ENCODE data around the gene SPDYE17. TPM values are rescaled to one million over a fixed set of nuclear protein-coding genes. Genes with fewer than 3 reads are reported as not detected.
"Not testable (repeated sequence)": the region's sequence is repeated elsewhere in the genome, so short reads cannot be mapped to it uniquely, and the experiment has no call there.

SPDYE17 gene
- total and polyA plus RNA-seq, 2 of the 4 experiments (the other 2 are of a cell fraction), result not detected

DNA sequence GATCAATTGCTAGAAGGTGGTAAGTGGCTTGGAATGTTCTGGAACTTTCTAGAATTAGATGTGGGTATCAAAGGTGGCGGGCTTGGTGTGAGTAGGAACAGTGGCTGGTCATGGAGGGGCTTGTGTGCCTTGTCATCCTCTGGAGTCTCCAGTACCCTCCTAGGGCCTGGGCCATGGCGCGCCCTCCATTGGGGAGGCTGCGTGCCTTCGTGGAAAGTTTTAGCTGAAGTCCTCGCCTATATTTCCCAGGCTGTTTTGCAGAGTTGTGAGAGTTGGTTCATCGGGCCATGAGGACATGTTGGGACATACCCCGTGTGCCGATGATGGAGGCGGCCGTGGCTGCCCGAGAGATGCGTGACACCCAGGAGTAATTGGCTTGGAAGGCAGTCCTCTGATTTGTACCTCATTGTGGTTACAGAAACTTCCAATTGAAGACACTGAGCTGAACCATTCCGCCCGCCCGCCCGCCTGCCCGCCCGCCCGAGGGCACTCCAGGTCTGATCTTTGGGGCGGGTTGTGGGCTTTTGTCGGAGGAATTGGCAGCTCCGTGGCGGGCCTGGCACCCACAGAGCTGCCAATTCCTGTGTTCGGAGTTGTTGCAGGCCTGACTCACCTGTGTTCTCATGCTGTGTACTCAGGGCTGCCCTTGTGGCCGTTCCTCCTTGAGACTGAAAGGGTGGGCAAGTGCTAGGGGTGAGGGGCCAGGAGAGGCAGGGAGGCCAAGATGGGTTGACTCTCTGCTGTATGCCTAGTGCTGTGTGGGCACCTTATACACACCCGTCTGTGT lies 57.2 kb downstream of the SPDYE17 start:
- H3K56ac ChIP-seq (ENCODE audit: extremely low read depth, insufficient read depth, low read length); H2AK9ac ChIP-seq (replicated peaks; ENCODE audit: low read depth, low read length, poor library complexity); H3K27ac ChIP-seq (ENCODE audit: insufficient read depth, low read length); H3K18ac ChIP-seq (ENCODE audit: low read depth, low read length); dilution Hi-C loops (cut with HindIII; ENCODE audit: low sequenced_read_pairs, unreplicated experiment); H4K91ac ChIP-seq (ENCODE audit: insufficient read depth, low read depth, low read length); H4K20me1 ChIP-seq (ENCODE audit: insufficient read depth, low read length); POLR2A ChIA-PET (ENCODE audit: unreplicated experiment); H2AK5ac ChIP-seq (ENCODE audit: low read depth, low read length); H2BK20ac ChIP-seq (ENCODE audit: low read depth, low read length); H3K4me2 ChIP-seq (ENCODE audit: low read depth, low read length); intact Hi-C loops (cut with micrococcal nuclease); in situ Hi-C loops (cut with MboI; ENCODE audit: low sequenced_read_pairs); CTCF ChIA-PET; BruUV-seq (replicated peaks); H2BK120ac ChIP-seq (ENCODE audit: low read depth, low read length); H3K4ac ChIP-seq (ENCODE audit: low read depth, low read length); H3K27me3 ChIP-seq (ENCODE audit: control insufficient read depth, insufficient read depth, low read length); H3K4me3 ChIP-seq (ENCODE audit: insufficient read depth, low read depth, low read length); H2BK15ac ChIP-seq (ENCODE audit: low read depth, low read length); H3K79me1 ChIP-seq (ENCODE audit: low read depth in 1 of 2, low read length in 2 of 2); H3K9ac ChIP-seq (ENCODE audit: low read depth, low read length); H4K5ac ChIP-seq (ENCODE audit: low read depth, low read length); H3K23ac ChIP-seq (ENCODE audit: low read depth, low read length); H2AFZ ChIP-seq (replicated peaks; ENCODE audit: low read length, poor library complexity); H3K14ac ChIP-seq (replicated peaks; ENCODE audit: low read depth, low read length); H3K9me1 ChIP-seq (ENCODE audit: insufficient read depth, low read length); DNase-seq; H3K4me1 ChIP-seq (ENCODE audit: control insufficient read depth, insufficient read depth, low read length); H3K36me3 ChIP-seq (ENCODE audit: control insufficient read depth, insufficient read depth, low read length); H3K9me3 ChIP-seq (ENCODE audit: control insufficient read depth, insufficient read depth, low read length); H4K8ac ChIP-seq (ENCODE audit: low read depth in 2 of 2, low read length in 2 of 2); ATAC-seq (ENCODE audit: low read depth); H2BK5ac ChIP-seq (ENCODE audit: low read depth, low read length, poor library complexity, severe bottlenecking): not testable (repeated sequence)
- WGBS, 2 experiments (ENCODE audit: extremely low coverage in 2 of 2, insufficient read length in 1 of 2), result no CpG with 5 or more reads among the region's 27 CpGs

DNA sequence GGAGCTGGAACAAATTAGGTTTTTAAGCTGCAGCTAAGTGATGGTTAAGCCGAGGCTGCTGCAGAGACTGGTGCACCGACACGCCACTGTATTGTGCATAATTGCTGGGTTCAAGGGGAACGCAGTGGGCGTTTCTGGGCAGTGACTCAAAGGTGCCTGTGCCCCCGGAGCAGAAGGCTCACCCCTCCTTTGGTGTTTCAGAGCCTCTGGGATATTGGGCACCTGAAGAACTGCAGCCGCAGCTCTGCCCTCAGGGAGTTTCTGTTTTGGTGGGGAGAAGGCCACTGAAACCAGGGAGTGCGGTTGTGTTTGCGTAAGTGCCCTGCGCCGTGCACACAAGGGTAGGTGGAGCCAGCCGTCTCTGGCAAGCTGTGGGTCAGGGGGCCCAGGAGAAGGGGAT lies 57.8 kb downstream of the SPDYE17 start:
- intact Hi-C loops (cut with micrococcal nuclease); H2AK5ac ChIP-seq (ENCODE audit: low read depth, low read length); H2AFZ ChIP-seq (replicated peaks; ENCODE audit: low read length, poor library complexity); H3K56ac ChIP-seq (ENCODE audit: extremely low read depth, insufficient read depth, low read length); H3K9ac ChIP-seq (ENCODE audit: low read depth, low read length); H3K27ac ChIP-seq (ENCODE audit: insufficient read depth, low read length); H3K9me3 ChIP-seq (ENCODE audit: control insufficient read depth, insufficient read depth, low read length); CTCF ChIA-PET; H3K23ac ChIP-seq (ENCODE audit: low read depth, low read length); dilution Hi-C loops (cut with HindIII; ENCODE audit: low sequenced_read_pairs, unreplicated experiment); H4K5ac ChIP-seq (ENCODE audit: low read depth, low read length); POLR2A ChIA-PET (ENCODE audit: unreplicated experiment); in situ Hi-C loops (cut with MboI; ENCODE audit: low sequenced_read_pairs); H3K4me1 ChIP-seq (ENCODE audit: control insufficient read depth, insufficient read depth, low read length); BruUV-seq (replicated peaks); H2BK120ac ChIP-seq (ENCODE audit: low read depth, low read length); H3K14ac ChIP-seq (replicated peaks; ENCODE audit: low read depth, low read length); H3K27me3 ChIP-seq (ENCODE audit: control insufficient read depth, insufficient read depth, low read length); H2BK20ac ChIP-seq (ENCODE audit: low read depth, low read length); ATAC-seq (ENCODE audit: low read depth); H3K4me3 ChIP-seq (ENCODE audit: insufficient read depth, low read depth, low read length); H2AK9ac ChIP-seq (replicated peaks; ENCODE audit: low read depth, low read length, poor library complexity); H3K4ac ChIP-seq (ENCODE audit: low read depth, low read length); H3K18ac ChIP-seq (ENCODE audit: low read depth, low read length); H4K20me1 ChIP-seq (ENCODE audit: insufficient read depth, low read length); H3K36me3 ChIP-seq (ENCODE audit: control insufficient read depth, insufficient read depth, low read length); H3K79me1 ChIP-seq (ENCODE audit: low read depth in 1 of 2, low read length in 2 of 2); DNase-seq; H4K91ac ChIP-seq (ENCODE audit: insufficient read depth, low read depth, low read length); H4K8ac ChIP-seq (ENCODE audit: low read depth in 2 of 2, low read length in 2 of 2); H2BK15ac ChIP-seq (ENCODE audit: low read depth, low read length); H3K9me1 ChIP-seq (ENCODE audit: insufficient read depth, low read length); H3K4me2 ChIP-seq (ENCODE audit: low read depth, low read length); H2BK5ac ChIP-seq (ENCODE audit: low read depth, low read length, poor library complexity, severe bottlenecking): not testable (repeated sequence)
- no CpG with 5 or more reads among the region's 12 CpGs for WGBS, 2 experiments (ENCODE audit: extremely low coverage in 2 of 2, insufficient read length in 1 of 2)

All from IMR-90 (cell line).